Body of pancreas (tissue), 4 donors: ENCODE results near the gene UBAC2. TPM values are rescaled to one million over a fixed set of nuclear protein-coding genes. Genes with fewer than 3 reads are reported as not detected.

Experiments
- ATAC-seq: fragments of 150-250 bp; one replicate; pipeline ENCODE4 v1.9.1; 2016
- DNase-seq, 4 donors: peaks; one replicate each; pipeline ENCODE4 v3.0.0-alpha.2; 2019
- H3K27ac ChIP-seq, 4 donors: fragments of 200-600 bp; sonication (generic); 1 replicate in 3 of 4; 2 replicates in 1 of 4; pipeline versions ENCODE4 v1.5.1 to v1.6.1; 2016 to 2019; ENCODE audit warnings: mild to moderate bottlenecking in 1 of 4, mixed read lengths in 1 of 4, moderate library complexity in 1 of 4
- H3K27me3 ChIP-seq, 2 donors: fragments of 200-600 bp; sonication (generic); one replicate each; pipeline ENCODE4 v1.6.0; 2016; ENCODE audit warnings: mild to moderate bottlenecking in 1 of 2
- H3K36me3 ChIP-seq, 2 donors: fragments of 200-600 bp; sonication (generic); replicated peaks in 1 of 2; 2 replicates each; pipeline ENCODE4 v1.5.1; 2016; ENCODE audit warnings: low read depth in 2 of 2; ENCODE audit not compliant: insufficient read depth in 1 of 2
- H3K4me1 ChIP-seq: fragments of 200-600 bp; sonication (generic); one replicate; pipeline ENCODE4 v1.6.0; 2016
- H3K4me3 ChIP-seq, 2 donors: fragments of 200-600 bp; sonication (generic); 1 replicate in 1 of 2; 2 replicates in 1 of 2; pipeline ENCODE4 v1.5.1; 2016 to 2019
- H3K9me3 ChIP-seq, 3 donors: fragments of 200-600 bp; sonication (generic); 1 replicate in 2 of 3; 2 replicates in 1 of 3; pipeline ENCODE4 v1.5.1; 2016
- POLR2A ChIP-seq, 3 donors: fragments of 450-650 bp; IDR thresholded peaks; one replicate each; pipeline ENCODE4 v1.6.1; 2016; ENCODE audit warnings: antibody characterized with exemption in 3 of 3, mild to moderate bottlenecking in 2 of 3
- WGBS, 2 donors: methylation state at CpG; one replicate each; pipeline ENCODE4 v1.1.5; 2017; 5-methylcytosine and 5-hydroxymethylcytosine counted together
- intact Hi-C: fragments of 100-400 bp; cut with DNase I; formaldehyde crosslinking; loops from one replicate; pipeline ENCODE4 v1.15.1; 2023
- total RNA-seq, 2 donors: library from RNA; depleted of rRNA; stranded (reverse); fragments of >200 nt; gene quantifications; one replicate each; pipeline ENCODE4 v1.1.0, GENCODE V29; 2016
- TF ChIP-seq, protein P1 (sequence below), 7 experiments: fragments of 450-650 bp in 4 of 7; fragments of 200-600 bp in 3 of 7; sonication (generic) in 3 of 7; IDR thresholded peaks; one replicate each; pipeline ENCODE4 v1.5.1; 2016 to 2019; ENCODE audit warnings: antibody characterized with exemption in 7 of 7

UBAC2 gene
- total RNA-seq, 2 donors from 2014 or later = 21.4 to 27.2 TPM

DNA sequence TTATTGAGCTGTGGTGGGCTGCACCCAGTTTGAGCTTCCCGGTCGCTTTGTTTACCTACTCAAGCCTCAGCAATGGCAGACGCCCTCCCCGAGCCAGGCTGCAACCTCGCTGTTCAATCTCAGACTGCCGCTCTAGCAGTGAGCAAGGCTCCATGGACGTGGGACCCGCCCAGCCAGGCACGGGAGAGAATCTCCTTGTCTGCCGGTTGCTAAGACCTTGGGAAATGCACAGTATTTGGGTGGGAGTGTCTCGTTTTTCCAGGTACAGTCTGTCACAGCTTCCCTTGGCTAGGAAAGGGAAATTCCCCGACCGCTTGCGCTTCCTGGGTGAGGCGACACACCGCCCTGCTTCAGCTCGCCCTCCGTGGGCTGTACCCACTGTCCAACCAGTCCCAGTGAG, 27.7 kb upstream of the UBAC2 start:
- Histone ChIP-seq H3K36me3 (no peaks in the 10 kb centered on the region), H3K4me1 (no peaks in the 10 kb centered on the region), H3K27me3 (no peaks in the 10 kb centered on the region), H3K4me3 (no peak overlapping the region), H3K27ac (no peak overlapping the region), H3K9me3 (no peaks in the 10 kb centered on the region)
- no peak for DNase-seq
- intact Hi-C loops = no loop called here
- no peak for ATAC-seq
- no peak for TF ChIP-seq POLR2A (IDR thresholded peaks at IDR 0.05)
- TF ChIP-seq, protein P1, sequence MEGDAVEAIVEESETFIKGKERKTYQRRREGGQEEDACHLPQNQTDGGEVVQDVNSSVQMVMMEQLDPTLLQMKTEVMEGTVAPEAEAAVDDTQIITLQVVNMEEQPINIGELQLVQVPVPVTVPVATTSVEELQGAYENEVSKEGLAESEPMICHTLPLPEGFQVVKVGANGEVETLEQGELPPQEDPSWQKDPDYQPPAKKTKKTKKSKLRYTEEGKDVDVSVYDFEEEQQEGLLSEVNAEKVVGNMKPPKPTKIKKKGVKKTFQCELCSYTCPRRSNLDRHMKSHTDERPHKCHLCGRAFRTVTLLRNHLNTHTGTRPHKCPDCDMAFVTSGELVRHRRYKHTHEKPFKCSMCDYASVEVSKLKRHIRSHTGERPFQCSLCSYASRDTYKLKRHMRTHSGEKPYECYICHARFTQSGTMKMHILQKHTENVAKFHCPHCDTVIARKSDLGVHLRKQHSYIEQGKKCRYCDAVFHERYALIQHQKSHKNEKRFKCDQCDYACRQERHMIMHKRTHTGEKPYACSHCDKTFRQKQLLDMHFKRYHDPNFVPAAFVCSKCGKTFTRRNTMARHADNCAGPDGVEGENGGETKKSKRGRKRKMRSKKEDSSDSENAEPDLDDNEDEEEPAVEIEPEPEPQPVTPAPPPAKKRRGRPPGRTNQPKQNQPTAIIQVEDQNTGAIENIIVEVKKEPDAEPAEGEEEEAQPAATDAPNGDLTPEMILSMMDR (IDR thresholded peaks at IDR 0.05) = no peak
- 72 to 78% methylated on average over 10 to 18 of the region's 18 CpGs for WGBS, 2 donors

DNA sequence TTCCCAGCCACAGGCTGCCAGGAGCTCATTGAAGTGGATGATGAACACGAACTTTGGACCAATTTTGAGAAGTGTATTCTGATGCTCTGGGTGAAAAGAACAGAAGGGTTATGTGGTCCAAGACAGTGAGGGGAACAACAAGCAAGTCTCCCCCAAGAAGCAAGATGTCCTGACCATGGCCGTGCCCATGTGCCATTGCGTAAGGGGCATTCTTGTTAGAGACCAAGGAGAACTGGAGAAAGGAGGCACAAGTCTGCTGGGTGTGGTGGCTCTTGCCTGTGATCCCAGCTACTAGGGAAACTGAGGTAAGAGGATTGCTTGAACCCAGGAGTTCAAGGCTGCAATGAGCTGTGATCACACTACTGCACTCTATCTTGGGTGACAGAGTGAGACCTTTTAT, 27.0 kb upstream of the UBAC2 start:
- 57 to 64% methylated on average over 3 of the region's 3 CpGs for WGBS, 2 donors
- TF ChIP-seq, protein P1 (IDR thresholded peaks at IDR 0.05) = no peak
- no peak for TF ChIP-seq POLR2A (IDR thresholded peaks at IDR 0.05)
- no peaks in the 10 kb centered on the region for H3K36me3 ChIP-seq
- intact Hi-C loops = no loop called here
- H3K4me1 ChIP-seq = no peaks in the 10 kb centered on the region
- DNase-seq = no peak
- H3K27ac ChIP-seq = no peak overlapping the region
- ATAC-seq = no peak
- no peaks in the 10 kb centered on the region for H3K27me3 ChIP-seq
- no peak overlapping the region for H3K4me3 ChIP-seq
- H3K9me3 ChIP-seq = no peaks in the 10 kb centered on the region

DNA sequence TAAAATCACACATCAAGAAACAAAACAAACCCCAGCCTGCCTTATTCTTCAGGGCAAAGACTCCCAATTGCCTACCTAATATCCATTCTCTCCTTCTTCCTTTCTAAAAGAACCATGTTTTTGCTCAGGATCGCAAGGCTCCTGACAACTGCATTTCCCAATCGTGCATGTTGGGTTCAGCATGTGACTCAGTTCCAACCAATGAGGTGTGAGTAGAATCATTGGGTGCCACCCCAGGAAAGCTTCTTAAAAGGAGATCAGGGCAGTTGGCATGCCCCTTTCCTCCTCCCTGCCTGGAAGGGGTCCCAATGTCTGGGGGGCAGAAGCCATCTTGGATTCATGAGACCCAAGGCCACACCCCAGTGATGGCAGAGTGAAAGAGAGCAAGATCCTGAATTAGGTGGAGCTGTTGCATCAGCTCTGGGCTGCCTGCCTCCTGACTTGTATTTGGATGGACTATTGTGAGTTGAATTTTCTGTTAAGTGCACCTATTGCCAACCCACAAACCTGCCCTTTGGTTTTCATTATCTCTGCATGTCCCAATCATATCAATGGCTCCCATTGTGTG, 26.0 kb upstream of the UBAC2 start:
- Histone ChIP-seq H3K36me3 (no peaks in the 10 kb centered on the region), H3K9me3 (no peaks in the 10 kb centered on the region), H3K27me3 (no peaks in the 10 kb centered on the region), H3K27ac (no peak overlapping the region), H3K4me3 (no peak overlapping the region), H3K4me1 (no peaks in the 10 kb centered on the region)
- no peak for ATAC-seq
- intact Hi-C loops = loop anchor here (5.0 kb wide), 2 partner anchors 93 to 263 kb away; no protein-coding TSS in a partner anchor
- 45 to 55% methylated on average over 2 of the region's 2 CpGs for WGBS, 2 donors
- TF ChIP-seq, protein P1 (IDR thresholded peaks at IDR 0.05) = no peak
- no peak for TF ChIP-seq POLR2A (IDR thresholded peaks at IDR 0.05)
- no peak for DNase-seq

- no peaks in the 10 kb centered on the region for H3K27me3 ChIP-seq
- intact Hi-C loops = loop anchor here (5.0 kb wide), 2 partner anchors 91 to 261 kb away; no protein-coding TSS in a partner anchor
- 13 to 14% methylated on average over 21 to 24 of the region's 24 CpGs for WGBS, 2 donors
- peak; percentile 78 for ATAC-seq
- H3K9me3 ChIP-seq = no peaks in the 10 kb centered on the region
- DNase-seq = peak; percentile 78 to 83 (median 80)
- no peak for TF ChIP-seq POLR2A (IDR thresholded peaks at IDR 0.05)
- TF ChIP-seq, protein P1 (IDR thresholded peaks at IDR 0.05) = peak; percentile 85 to 94 (median 90)
- H3K27ac ChIP-seq = no peak overlapping the region
- H3K36me3 ChIP-seq = no peaks in the 10 kb centered on the region
- no peaks in the 10 kb centered on the region for H3K4me1 ChIP-seq
- H3K4me3 ChIP-seq = no peak overlapping the region
Measured at GRCh38 chr13:99176309-99177276, 24.1 kb upstream of the UBAC2 start.
